Neuronal stem cell (in vitro differentiated cells): ENCODE data around the gene PRKN.

ENCODE experiments used
- DNase-seq: peaks from one replicate; pipeline ENCODE4 v3.0.0-alpha.2; 2013; ENCODE audit warnings: low spot score
- H2AFZ ChIP-seq: one replicate; pipeline ENCODE4 v1.6.1; 2013; ENCODE audit warnings: mild to moderate bottlenecking, low read length, inconsistent platforms
- H2AK5ac ChIP-seq: 2 replicates; pipeline ENCODE4 v1.6.1; 2013; ENCODE audit warnings: low read depth, mild to moderate bottlenecking, inconsistent platforms, low read length, moderate library complexity, mixed read lengths
- H2BK120ac ChIP-seq: 2 replicates; pipeline ENCODE4 v1.6.1; 2013; ENCODE audit warnings: low read depth, mild to moderate bottlenecking, inconsistent platforms, low read length, moderate library complexity, mixed read lengths
- H2BK12ac ChIP-seq: one replicate; pipeline ENCODE4 v1.6.1; 2013; ENCODE audit warnings: low read length, inconsistent platforms
- H2BK15ac ChIP-seq: 2 replicates; pipeline ENCODE4 v1.6.1; 2013; ENCODE audit warnings: mild to moderate bottlenecking, low read length, inconsistent platforms, mixed read lengths
- H2BK5ac ChIP-seq: one replicate; pipeline ENCODE4 v1.6.1; 2013; ENCODE audit warnings: inconsistent platforms, mild to moderate bottlenecking, low read length, moderate library complexity
- H3K14ac ChIP-seq: one replicate; pipeline ENCODE4 v1.6.1; 2013; ENCODE audit warnings: low read length, inconsistent platforms
- H3K18ac ChIP-seq: 2 replicates; pipeline ENCODE4 v1.6.1; 2013; ENCODE audit warnings: low read length, inconsistent platforms
- H3K23ac ChIP-seq: 2 replicates; pipeline ENCODE4 v1.6.1; 2013; ENCODE audit warnings: low read depth, mild to moderate bottlenecking, mixed read lengths, low read length, inconsistent platforms; ENCODE audit not compliant: poor library complexity
- H3K27ac ChIP-seq: replicated peaks from 3 replicates; pipeline ENCODE4 v1.5.1; 2013; ENCODE audit warnings: low read length, inconsistent platforms
- H3K27me3 ChIP-seq, 3 experiments: 2 replicates each; pipeline ENCODE4 v1.6.1; 2013; ENCODE audit warnings: low read length in 3 of 3, mild to moderate bottlenecking in 2 of 3, inconsistent platforms in 1 of 3, low read depth in 1 of 3, mixed read lengths in 1 of 3, moderate library complexity in 1 of 3; ENCODE audit not compliant: control insufficient read depth in 3 of 3, insufficient read depth in 3 of 3
- H3K36me3 ChIP-seq, 2 donors: replicated peaks in 1 of 2; 2 replicates each; pipeline ENCODE4 v1.6.1; 2013; ENCODE audit warnings: low read length in 2 of 2; ENCODE audit not compliant: control insufficient read depth in 2 of 2, insufficient read depth in 2 of 2
- H3K4ac ChIP-seq: 2 replicates; pipeline ENCODE4 v1.6.1; 2013; ENCODE audit warnings: inconsistent platforms, mild to moderate bottlenecking, low read length, moderate library complexity
- H3K4me1 ChIP-seq, 2 donors: 1 replicate in 1 of 2; 2 replicates in 1 of 2; pipeline ENCODE4 v1.6.1; 2013; ENCODE audit warnings: low read length in 2 of 2, low read depth in 1 of 2; ENCODE audit not compliant: control insufficient read depth in 2 of 2, insufficient read depth in 1 of 2
- H3K4me2 ChIP-seq: one replicate; pipeline ENCODE4 v1.6.1; 2013; ENCODE audit warnings: mild to moderate bottlenecking, low read length, inconsistent platforms; ENCODE audit not compliant: insufficient read depth, poor library complexity, severe bottlenecking
- H3K4me3 ChIP-seq, 2 donors: 2 replicates each; pipeline ENCODE4 v1.5.1; 2013; ENCODE audit warnings: low read length in 2 of 2, mild to moderate bottlenecking in 2 of 2, inconsistent platforms in 1 of 2, moderate library complexity in 1 of 2
- H3K79me1 ChIP-seq: one replicate; pipeline ENCODE4 v1.6.1; 2013; ENCODE audit warnings: low read depth, mild to moderate bottlenecking, inconsistent platforms, low read length, moderate library complexity
- H3K9ac ChIP-seq: one replicate; pipeline ENCODE4 v1.6.1; 2013; ENCODE audit warnings: mild to moderate bottlenecking, low read depth, low read length, inconsistent platforms; ENCODE audit not compliant: poor library complexity
- H3K9me3 ChIP-seq, 2 donors: replicated peaks in 1 of 2; 2 replicates each; pipeline versions ENCODE3 to v1.6.1; 2013; ENCODE audit warnings: low read length in 2 of 2, mild to moderate bottlenecking in 2 of 2, inconsistent platforms in 1 of 2, low read depth in 1 of 2, mixed read lengths in 1 of 2, moderate library complexity in 1 of 2; ENCODE audit not compliant: control insufficient read depth in 2 of 2, insufficient read depth in 1 of 2
- H4K8ac ChIP-seq: one replicate; pipeline ENCODE4 v1.6.1; 2013; ENCODE audit warnings: low read depth, mild to moderate bottlenecking, inconsistent platforms, low read length, moderate library complexity
- H4K91ac ChIP-seq: one replicate; pipeline ENCODE4 v1.6.1; 2013; ENCODE audit warnings: low read length, low read depth, mild to moderate bottlenecking, inconsistent platforms; ENCODE audit not compliant: poor library complexity
- WGBS, 2 donors: extraction: QIAGEN DNeasy Blood & Tissue Kit; methylation state at CpG; one replicate each; pipeline ENCODE4 v1.1.7; 2013; ENCODE audit warnings: missing lambda C conversion rate in 2 of 2, mixed read lengths in 1 of 2; ENCODE audit not compliant: insufficient read length in 2 of 2, insufficient replicate concordance in 1 of 2; ENCODE audit errors: extremely low coverage in 2 of 2; 5-methylcytosine and 5-hydroxymethylcytosine counted together

PRKN gene

GRCh38 chr6:161327360-161327953, 1400.1 kb downstream of the PRKN start:
- Histone ChIP-seq H3K27me3 (no peaks in the 10 kb centered on the region), H3K14ac (no peak overlapping the region), H3K23ac (no peak overlapping the region), H3K18ac (no peak overlapping the region), H3K4me3 (no peak overlapping the region), H4K91ac (no peak overlapping the region), H2BK5ac (no peak overlapping the region), H3K79me1 (no peaks in the 10 kb centered on the region), H2AFZ (no peak overlapping the region), H3K9ac (no peak overlapping the region), H2AK5ac (no peak overlapping the region), H3K4me2 (no peak overlapping the region), H3K36me3 (no peaks in the 10 kb centered on the region), H2BK12ac (no peak overlapping the region), H2BK120ac (no peak overlapping the region), H4K8ac (no peak overlapping the region), H3K4ac (no peak overlapping the region), H3K9me3 (peaks cover 1 to 11% of the 10 kb centered on the region in 2 donors), H3K4me1 (no peaks in the 10 kb centered on the region), H3K27ac (no peak overlapping the region), H2BK15ac (no peak overlapping the region)
- no CpG with 5 or more reads among the region's 4 CpGs for WGBS, 2 donors
- no peak for DNase-seq

GRCh38 chr6:161319231-161319630, 1408.3 kb downstream of the PRKN start:
- no CpG with 5 or more reads among the region's 2 CpGs for WGBS, 2 donors
- no peak overlapping the region for H3K27ac ChIP-seq
- no peak for DNase-seq

GRCh38 chr6:161318456-161318855, 1409.1 kb downstream of the PRKN start:
- H2BK120ac ChIP-seq, result no peak overlapping the region
- no peak overlapping the region for H2AFZ ChIP-seq
- H3K9ac ChIP-seq, result no peak overlapping the region
- peak; percentile 20 for DNase-seq
- H2AK5ac ChIP-seq, result no peak overlapping the region
- no peaks in the 10 kb centered on the region for H3K79me1 ChIP-seq
- no peak overlapping the region for H3K14ac ChIP-seq
- H3K27ac ChIP-seq, result peak overlapping the region; percentile 3
- no peak overlapping the region for H2BK12ac ChIP-seq
- peaks cover 8 to 9% of the 10 kb centered on the region in 2 donors for H3K4me1 ChIP-seq
- H3K4ac ChIP-seq, result no peak overlapping the region
- no peaks in the 10 kb centered on the region for H3K36me3 ChIP-seq
- H2BK5ac ChIP-seq, result no peak overlapping the region
- H3K27me3 ChIP-seq, result no peaks in the 10 kb centered on the region
- H4K91ac ChIP-seq, result no peak overlapping the region
- H3K18ac ChIP-seq, result no peak overlapping the region
- no peak overlapping the region for H2BK15ac ChIP-seq
- H3K23ac ChIP-seq, result no peak overlapping the region
- H3K4me3 ChIP-seq, result no peak overlapping the region
- H3K4me2 ChIP-seq, result no peak overlapping the region
- WGBS, 2 donors, result no CpG with 5 or more reads among the region's 6 CpGs
- H4K8ac ChIP-seq, result no peak overlapping the region
- no peaks in the 10 kb centered on the region for H3K9me3 ChIP-seq

More at GRCh38 chr6:161319231-161319630, 1408.3 kb downstream of the PRKN start:
- Histone ChIP-seq H4K8ac (no peak overlapping the region), H2BK15ac (no peak overlapping the region), H3K4me1 (peaks cover 8 to 9% of the 10 kb centered on the region in 2 donors), H3K9me3 (no peaks in the 10 kb centered on the region), H3K9ac (no peak overlapping the region), H4K91ac (no peak overlapping the region), H2AFZ (no peak overlapping the region), H2BK12ac (peak overlapping the region; percentile 14), H3K27me3 (no peaks in the 10 kb centered on the region), H3K23ac (no peak overlapping the region), H2BK120ac (no peak overlapping the region), H3K14ac (no peak overlapping the region), H3K79me1 (no peaks in the 10 kb centered on the region), H2AK5ac (no peak overlapping the region), H3K36me3 (no peaks in the 10 kb centered on the region), H2BK5ac (no peak overlapping the region), H3K4me3 (no peak overlapping the region), H3K18ac (peak overlapping the region; percentile 5), H3K4me2 (no peak overlapping the region), H3K4ac (no peak overlapping the region)

- Histone ChIP-seq H3K27me3 (no peaks in the 10 kb centered on the region), H2AFZ (no peak overlapping the region), H3K27ac (no peak overlapping the region), H3K14ac (no peak overlapping the region), H3K9me3 (no peaks in the 10 kb centered on the region), H4K91ac (no peak overlapping the region), H2BK5ac (no peak overlapping the region), H3K4ac (no peak overlapping the region), H3K4me3 (no peak overlapping the region), H2BK15ac (no peak overlapping the region), H3K4me1 (peaks cover 8 to 9% of the 10 kb centered on the region in 2 donors), H3K9ac (no peak overlapping the region), H3K4me2 (no peak overlapping the region), H3K18ac (no peak overlapping the region), H3K36me3 (no peaks in the 10 kb centered on the region), H2BK12ac (no peak overlapping the region), H2AK5ac (no peak overlapping the region), H2BK120ac (no peak overlapping the region), H3K79me1 (no peaks in the 10 kb centered on the region), H4K8ac (no peak overlapping the region), H3K23ac (no peak overlapping the region)
- no CpG with 5 or more reads among the region's 3 CpGs for WGBS, 2 donors
- no peak for DNase-seq
Measured at GRCh38 chr6:161316531-161316930, 1411.0 kb downstream of the PRKN start.
